Measurements from ENCODE around the gene ACSM6.

ACSM6 gene

GRCh38 chr10:95247200-95247880 lies 53.3 kb downstream of the ACSM6 start:
- no peak overlapping the region for H3K4me3 ChIP-seq (ENCODE audit: low read length)
- no peak for TF ChIP-seq CTCF (conservative IDR thresholded peaks at IDR 0.05; ENCODE audit: low read length)
- DNase-seq (ENCODE audit: low read depth), result peak; percentile 88

- no peak for TF ChIP-seq CTCF (conservative IDR thresholded peaks at IDR 0.05; ENCODE audit: low read length)
- H3K4me3 ChIP-seq (ENCODE audit: low read length), result no peak overlapping the region
- no peak for DNase-seq (ENCODE audit: low read depth)
These were observed 54.0 kb downstream of the ACSM6 start for GRCh38 chr10:95247881-95248583.

- DNase-seq (ENCODE audit: low read depth), result no peak
- TF ChIP-seq CTCF (conservative IDR thresholded peaks at IDR 0.05; ENCODE audit: low read length), result no peak
- H3K4me3 ChIP-seq (ENCODE audit: low read length), result no peak overlapping the region
These were observed 55.0 kb downstream of the ACSM6 start for GRCh38 chr10:95248989-95249388.

GRCh38 chr10:95249467-95249866 lies 55.4 kb downstream of the ACSM6 start:
- TF ChIP-seq CTCF (conservative IDR thresholded peaks at IDR 0.05; ENCODE audit: low read length), result no peak
- no peak overlapping the region for H3K4me3 ChIP-seq (ENCODE audit: low read length)
- DNase-seq (ENCODE audit: low read depth), result no peak

GRCh38 chr10:95250856-95251255 lies 56.8 kb downstream of the ACSM6 start:
- no peak overlapping the region for H3K4me3 ChIP-seq (ENCODE audit: low read length)
- no peak for TF ChIP-seq CTCF (conservative IDR thresholded peaks at IDR 0.05; ENCODE audit: low read length)
- no peak for DNase-seq (ENCODE audit: low read depth)

GRCh38 chr10:95253007-95253406 lies 59.0 kb downstream of the ACSM6 start:
- no peak for DNase-seq (ENCODE audit: low read depth)
- TF ChIP-seq CTCF (conservative IDR thresholded peaks at IDR 0.05; ENCODE audit: low read length), result no peak
- H3K4me3 ChIP-seq (ENCODE audit: low read length), result no peak overlapping the region

GRCh38 chr10:95253686-95254085 lies 59.6 kb downstream of the ACSM6 start:
- no peak for DNase-seq (ENCODE audit: low read depth)
- H3K4me3 ChIP-seq (ENCODE audit: low read length), result no peak overlapping the region
- TF ChIP-seq CTCF (conservative IDR thresholded peaks at IDR 0.05; ENCODE audit: low read length), result no peak

Data from AG10803 (cell line).